Fibroblast of gingiva (primary cell): ENCODE data around the gene DPH2.

Experiments
- DNase-seq: peaks from one replicate; pipeline ENCODE4 v3.0.0-alpha.2; 2011; ENCODE audit warnings: low read depth

The DPH2 gene

DNA sequence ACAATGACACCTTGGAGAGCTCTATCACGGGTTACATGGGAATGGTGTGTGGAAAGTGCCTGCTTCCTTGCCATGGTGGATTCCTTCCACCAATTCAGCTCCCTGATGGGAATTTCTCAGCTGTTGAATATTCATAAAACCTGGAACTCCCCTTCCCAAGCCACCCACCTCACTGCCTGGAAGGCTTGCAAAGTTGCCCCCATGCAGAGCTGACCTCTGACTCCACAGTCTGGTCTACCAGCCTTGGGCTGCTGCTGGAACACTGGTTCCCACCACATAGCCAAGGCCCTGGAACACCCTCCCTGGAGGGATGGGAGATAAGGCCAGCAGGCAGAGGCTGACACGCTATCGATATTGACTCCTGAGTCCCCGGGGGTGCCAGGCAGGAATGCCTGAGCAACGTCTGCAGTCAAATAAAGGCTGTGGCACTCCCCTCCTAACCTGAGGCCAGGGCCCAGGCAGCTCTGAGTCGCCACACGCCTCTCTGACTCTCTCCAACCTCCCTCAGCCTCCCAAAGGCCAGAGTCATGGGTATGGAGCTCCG lies 30.4 kb downstream of the DPH2 start:
- DNase-seq = no peak

DNA sequence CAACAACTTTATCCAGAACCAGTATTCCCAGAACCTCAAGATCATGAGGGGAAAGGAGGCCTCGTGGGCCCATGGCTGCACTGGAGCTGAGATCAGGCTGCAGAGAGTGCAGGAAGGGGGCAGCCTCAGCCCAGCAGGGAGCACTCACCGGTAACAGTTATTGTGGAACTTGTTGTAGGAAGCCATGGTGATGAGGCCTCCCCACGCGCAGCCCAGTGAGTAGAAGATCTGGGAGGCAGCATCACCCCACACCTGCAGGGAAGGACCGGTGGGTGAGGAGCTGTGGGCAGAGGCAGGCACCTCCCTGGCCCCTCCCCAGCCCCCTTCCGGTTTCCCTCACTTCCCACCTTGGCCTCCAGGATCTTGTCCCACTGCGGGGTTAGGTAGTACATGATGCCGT lies 32.4 kb downstream of the DPH2 start:
- no peak for DNase-seq

DNA sequence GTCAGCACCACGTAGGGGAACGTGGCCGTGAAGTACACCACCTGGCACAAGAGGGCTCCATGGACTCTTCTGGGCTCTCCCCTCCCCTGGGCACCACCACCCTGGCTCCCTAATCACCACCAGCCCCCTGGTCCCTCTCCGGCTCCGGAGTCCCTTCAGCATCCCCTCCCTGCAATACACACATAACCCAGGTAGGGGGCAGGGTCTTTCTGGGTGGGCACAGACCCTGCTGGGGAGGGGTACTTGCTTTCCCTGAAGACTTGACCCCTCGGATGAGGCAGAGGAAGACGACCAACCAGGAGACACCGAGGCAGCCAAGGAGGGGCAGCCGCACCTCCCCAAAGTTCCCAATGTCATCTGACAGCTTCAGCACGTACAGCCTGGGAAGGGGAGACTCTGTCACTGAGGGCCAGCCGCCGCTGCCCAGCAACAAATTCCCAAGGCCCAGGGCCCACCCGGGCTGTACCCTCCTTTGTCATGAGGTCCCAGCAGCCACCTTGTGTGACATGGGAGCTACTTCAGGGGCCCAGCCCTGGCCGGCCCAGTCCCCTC lies 32.9 kb downstream of the DPH2 start:
- DNase-seq = no peak

DNA sequence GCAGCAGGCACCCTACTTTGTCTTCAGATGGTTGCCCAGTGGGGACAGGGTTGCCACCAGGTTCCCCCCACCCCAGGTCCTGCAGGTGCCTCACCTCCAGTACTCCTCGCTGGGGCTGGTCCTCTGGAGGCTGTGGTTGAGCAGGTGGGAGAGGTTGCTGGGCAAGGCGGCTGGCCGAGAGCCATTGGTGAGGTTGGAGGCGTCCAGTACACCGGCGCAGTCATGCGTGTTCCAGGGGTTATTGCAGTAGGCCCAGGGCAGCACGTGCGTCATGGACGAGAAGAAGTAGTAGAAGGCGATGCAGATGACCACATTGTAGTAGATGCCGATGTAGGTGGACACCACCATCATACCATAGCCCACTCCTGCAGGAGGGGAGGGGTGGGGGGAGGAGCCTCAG lies 38.4 kb downstream of the DPH2 start:
- no peak for DNase-seq

DNA sequence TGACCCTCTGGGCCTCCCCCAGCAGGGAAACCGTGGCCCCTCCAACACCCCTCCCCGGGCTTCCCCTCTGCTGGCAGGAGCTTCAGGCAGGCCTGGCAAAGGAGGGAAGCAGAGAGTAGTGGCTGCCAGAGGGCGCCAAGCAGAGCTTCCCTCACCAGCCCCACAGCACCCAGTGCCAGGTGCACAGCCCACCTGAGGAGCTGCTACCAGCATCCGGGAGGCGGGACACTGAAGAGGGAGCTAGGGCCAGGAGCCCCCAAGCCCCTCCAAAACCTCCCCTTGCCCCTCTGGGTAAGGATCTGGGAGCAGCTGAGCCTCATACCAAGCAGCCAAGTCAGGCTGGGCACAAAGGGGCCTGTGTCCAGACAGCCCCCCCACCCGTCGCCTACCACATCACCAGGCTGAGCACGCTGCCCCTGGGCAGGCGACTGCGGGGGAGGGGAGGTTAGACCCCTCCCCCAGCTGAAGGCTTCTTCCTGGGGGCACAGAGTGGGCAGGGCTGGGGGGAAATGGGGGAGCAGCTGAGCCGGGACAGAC lies 41.2 kb downstream of the DPH2 start:
- no peak for DNase-seq

DNA sequence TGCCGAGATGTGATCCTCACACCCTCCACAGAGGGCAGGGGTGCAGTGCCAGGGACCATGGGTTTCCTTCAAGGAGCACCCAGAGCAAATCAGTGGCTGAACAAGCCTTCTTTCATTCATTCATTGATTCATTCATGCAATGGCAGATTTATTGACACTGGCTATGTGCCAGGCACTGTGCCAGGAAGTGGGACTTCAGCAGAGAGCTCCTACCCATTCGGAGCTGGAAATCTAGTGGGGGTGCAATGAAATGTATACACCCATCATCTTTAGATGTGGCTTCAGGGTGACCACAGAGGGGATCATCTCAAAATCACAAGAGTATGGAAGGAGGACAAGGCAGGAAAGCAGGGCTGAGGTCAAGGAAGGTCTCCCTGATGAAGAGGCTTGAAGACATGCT lies 42.6 kb downstream of the DPH2 start:
- no peak for DNase-seq

DNA sequence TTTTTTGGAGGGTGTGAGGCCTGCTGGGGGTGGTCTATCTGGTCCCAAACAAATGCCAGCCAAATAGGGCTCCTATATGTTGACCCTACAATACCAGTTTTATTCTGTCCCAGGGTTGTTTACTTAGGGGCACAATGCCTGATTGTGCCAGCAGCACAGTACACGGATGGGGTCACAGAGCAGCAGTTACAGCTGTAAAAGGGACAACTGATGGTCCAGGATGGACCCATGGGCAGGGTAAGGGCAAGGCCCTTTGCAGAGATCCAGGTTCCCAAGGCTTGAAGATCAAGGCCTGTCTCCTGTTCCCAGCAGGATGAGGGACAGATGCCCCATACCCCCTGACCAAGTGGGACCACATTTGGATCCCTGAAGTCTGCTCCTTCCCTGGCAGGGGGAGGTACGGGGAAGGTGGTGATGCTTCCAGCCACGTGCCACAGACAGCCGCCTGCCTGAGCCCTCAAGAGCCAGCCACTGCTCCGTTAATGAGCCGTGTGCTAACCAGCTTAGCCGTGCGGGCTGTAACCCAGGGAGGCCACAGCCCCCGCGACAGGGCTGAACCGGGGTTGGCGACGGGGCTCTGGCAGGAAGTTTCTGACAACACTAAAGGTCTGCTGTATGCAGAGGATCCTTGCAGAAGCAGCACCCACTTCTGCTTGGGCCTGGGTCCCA lies 43.3 kb downstream of the DPH2 start:
- DNase-seq = no peak

DNA sequence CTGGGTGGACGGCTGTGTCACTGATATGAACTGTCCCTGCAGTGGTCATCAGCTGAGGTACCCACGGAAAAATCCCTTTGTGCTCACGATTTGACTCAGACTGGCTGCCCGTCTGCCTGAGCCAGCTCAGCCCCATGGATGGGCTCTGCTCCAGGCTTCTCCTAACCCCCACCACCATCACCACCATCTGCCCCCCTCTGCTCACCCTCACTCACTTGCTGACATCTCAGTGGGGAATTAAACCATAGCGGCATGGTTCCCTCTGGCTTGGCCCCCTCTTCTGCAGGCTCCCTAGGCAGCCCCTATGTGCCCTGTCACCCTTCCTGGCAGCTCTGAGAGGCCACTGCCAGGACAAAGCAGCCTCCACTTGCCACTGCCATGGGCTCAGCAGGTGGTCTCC lies 44.1 kb downstream of the DPH2 start:
- no peak for DNase-seq

DNA sequence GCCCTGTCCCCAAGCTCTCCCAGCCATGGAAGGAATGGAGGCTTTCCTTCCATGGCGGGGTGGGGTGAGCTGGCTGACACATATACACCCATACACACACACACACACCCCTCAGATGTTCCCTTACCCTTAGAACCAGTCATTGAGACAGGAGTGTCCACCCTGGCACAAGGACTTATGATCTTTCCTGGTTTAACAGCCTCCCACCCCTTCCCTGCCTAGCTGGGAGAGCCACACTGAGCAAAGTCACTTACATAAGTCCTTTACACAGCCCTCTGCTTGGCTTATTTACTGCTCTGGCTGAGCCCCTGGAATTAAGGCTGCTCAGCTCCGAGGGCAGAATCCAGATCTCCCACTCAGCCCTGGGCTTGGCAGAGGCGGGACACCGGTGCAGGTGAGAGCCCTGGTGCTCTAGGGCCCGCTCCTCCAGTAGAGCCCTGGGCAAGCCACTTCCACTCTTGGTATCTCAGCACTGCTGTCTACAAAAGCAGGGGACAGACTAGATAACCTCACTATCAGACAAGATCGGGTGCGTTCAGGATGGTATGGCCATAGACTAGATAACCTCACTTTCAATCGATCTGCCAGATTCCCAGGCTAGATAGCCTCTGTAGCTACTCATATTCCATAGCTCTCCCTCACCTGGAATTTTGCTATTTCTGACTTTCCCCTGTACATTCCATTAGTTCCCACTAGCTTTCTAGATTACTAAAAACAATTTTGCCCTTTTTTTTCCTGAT lies 44.7 kb downstream of the DPH2 start:
- DNase-seq = no peak

DNA sequence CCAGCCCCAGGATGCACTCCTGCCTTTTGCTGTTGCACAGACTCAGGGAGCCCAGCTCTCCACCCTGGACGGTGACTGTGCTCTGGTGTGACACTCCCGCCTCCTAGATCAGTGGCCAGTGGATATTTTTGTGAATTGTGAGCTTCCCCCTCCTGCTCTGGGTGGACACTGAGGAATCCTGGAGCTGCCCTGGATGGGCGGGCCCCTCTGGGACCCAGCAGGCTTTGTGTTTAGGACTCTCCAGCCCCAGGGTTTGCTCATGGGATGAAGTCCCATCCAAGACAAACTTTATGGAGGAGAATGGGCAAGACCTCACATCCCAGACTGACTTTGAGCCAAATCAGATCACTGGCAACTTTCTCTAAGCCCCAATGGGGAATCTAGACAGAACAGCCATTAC lies 45.4 kb downstream of the DPH2 start:
- no peak for DNase-seq

DNA sequence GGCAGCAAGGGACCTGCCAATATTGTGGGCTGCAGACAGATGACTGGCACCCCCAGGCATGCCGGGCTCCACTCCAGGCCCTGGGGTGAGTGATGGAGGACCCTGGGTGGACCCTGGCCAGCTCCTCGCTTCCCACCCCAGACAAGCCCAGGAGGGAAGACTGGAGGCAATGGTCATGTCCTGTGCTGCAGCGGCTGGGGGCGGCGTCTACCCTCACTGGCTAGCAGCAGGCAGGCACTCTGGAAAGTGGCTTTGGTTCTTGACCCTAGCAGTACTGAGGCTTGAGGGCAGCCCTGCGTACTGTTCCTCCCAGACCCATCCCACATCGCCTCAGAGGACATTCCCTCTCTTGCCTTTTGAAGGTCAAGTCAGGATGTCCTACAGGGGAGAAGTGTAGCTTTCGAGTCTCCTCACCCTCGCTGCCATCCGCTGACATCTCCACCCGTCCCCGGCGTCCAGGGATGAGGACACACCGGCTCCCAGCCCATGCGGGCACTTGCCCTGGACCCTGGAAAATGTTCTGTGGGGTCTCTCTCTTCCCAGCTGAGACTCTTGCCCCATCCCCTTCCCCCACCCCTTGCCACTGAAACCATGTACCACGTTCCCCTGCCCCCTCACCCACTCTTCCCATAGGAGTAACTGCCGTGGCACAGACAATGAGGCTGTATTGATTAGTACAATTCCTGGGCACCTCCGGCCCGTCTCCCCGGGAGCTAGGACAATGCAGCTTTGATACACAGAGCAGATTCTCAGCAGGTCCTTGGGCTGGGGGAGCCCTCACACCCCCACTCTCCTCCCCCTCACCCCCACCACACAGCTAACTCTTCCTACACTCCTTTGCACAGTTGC lies 46.5 kb downstream of the DPH2 start:
- DNase-seq = no peak

DNA sequence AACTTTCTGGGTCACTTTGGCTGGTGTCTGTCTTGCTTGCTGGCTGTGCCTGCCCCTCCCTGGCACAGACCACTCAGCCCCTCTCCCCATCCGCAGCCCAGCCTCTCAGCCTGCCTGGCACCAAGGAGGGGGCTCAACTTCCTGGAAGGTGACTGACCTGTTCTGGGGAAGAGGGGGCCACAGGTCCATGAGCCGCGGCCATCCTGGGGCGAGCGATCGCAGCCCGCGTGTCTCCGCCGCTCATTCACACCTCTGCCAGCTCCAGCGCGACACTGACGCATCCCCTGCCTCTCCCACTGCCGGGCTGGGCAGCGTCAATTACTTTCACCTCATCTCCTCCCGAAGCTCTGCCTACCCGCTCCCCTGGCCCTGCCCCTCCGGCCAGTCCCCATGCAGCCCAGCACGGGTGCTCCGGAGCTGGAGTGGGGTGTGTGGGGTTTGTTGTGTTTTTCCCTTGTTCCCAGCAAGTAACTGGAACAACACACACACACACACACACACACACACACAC lies 47.1 kb downstream of the DPH2 start:
- no peak for DNase-seq

DNA sequence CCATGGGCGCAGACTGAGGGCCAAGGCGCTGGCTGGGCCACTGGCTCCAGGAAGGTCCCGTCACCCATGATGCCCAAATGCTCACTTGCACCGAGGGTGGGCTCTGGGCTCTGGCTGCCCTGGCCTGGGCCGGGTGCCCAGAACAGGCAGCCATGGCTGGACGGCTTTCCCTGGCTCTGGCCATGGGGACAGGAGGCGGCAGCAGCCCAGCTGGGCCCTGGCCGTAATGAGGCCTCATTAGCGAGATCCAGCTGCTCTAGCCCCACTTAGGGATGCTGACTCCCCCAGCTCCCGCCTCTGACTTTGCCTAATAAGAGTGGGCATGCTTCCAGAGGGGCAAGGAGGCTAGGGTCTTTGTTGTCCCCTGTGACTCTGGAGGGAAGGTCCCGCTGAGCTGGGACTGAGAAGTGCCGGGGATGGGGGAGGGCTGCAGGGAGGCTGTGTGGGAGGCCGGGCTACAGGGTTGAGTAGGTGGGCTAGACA lies 49.7 kb downstream of the DPH2 start:
- DNase-seq = no peak

DNA sequence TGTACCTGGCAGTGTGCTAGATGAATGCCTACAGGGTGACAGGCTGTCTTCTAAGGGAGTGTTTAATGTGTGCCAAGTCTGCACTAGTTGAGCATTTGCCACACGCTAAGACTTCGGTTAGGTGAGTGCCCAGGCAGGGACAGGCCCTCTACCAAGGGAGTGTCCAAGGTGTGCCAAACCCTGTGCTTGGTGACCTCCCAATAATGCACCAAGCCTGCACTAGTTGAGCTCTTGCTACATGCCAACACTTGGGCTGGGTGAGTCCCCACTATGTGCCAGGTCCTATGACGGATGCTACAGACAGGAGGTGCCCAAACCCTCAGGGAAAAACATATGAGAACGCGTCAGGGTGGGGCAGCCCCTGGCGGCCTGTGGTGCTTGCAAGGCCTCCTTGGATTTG lies 50.7 kb downstream of the DPH2 start:
- DNase-seq = no peak

DNA sequence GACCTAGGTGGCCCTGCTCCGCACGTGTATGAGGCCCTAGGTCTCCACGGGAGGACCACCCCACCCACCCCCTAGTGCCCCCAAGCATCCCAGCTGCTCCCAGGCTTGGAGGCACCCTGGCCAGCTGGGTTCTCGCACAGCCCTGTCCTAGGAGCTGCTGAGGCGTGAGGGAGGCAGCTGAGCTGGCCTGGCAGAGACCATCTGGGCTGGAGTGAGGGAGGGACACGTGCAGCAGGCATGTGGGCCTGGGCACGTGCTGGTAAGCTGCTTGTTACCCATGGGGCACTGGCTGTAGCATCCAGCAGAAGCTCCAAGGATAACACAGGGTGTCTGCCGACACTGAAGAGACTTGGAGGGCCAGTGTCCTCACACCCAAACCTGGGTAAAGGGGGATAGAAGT lies 51.3 kb downstream of the DPH2 start:
- DNase-seq = no peak

DNA sequence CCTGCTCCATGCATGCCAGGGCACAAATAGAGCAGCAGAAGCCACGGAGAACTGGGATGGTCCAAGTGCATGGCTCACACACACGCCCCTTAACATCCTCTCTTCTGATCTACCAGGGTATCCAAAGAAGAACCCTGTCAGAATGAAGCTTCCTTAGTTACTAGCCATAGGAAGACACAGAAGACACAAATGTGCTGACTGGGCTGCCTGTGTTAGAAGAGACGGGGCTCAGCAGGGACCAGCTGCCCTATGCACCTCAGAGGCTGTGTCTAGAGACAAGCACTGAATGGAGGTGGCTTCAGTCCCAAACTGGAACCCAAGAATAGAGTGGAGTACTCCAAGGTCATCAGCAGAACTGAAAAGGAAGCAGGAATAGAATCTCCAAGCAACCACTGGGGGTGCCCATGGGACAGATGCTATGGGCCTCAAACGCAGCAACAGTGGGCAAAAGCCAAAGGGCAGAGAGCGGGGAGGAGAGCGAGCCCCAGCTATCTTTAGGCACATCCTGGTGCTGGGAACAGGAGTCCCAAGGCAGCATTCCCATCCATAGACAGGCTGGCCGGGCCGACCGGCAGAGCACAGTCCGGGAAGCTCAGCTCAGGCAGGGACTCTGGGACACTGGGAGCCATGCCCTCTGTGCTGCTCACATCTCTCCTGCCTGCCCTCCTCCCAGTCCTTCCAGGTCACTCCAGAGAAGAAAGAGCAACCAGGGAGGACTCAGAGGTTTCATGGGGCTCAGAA lies 51.9 kb downstream of the DPH2 start:
- no peak for DNase-seq
